NCI-H446 (cell line): ENCODE results near the gene GRIK4.

Experiments
- DNase-seq, 2 experiments: peaks; one replicate each; lab custom pipeline; 2025; lab: John Stamatoyannopoulos, UW

The GRIK4 gene

DNA sequence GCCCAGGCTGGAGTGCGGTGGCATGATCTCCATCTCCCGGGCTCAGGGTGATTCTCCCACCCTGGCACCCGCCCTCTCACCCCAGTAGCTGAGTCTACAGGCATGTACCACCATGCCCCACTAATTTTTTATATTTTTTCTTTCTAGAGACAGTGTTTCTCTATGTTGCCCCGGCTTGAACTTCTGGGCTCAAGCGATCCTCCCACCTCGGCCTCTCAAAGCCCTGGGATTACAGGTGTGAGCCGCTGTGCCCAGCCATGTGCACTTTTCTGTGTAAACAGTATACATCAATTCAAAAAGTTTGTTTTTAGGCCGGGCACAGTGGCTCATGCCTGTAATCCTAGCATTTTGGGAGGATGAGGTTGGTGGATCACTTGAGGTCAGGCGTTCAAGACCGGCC, 14.7 kb downstream of the GRIK4 start:
- no peak for DNase-seq

DNA sequence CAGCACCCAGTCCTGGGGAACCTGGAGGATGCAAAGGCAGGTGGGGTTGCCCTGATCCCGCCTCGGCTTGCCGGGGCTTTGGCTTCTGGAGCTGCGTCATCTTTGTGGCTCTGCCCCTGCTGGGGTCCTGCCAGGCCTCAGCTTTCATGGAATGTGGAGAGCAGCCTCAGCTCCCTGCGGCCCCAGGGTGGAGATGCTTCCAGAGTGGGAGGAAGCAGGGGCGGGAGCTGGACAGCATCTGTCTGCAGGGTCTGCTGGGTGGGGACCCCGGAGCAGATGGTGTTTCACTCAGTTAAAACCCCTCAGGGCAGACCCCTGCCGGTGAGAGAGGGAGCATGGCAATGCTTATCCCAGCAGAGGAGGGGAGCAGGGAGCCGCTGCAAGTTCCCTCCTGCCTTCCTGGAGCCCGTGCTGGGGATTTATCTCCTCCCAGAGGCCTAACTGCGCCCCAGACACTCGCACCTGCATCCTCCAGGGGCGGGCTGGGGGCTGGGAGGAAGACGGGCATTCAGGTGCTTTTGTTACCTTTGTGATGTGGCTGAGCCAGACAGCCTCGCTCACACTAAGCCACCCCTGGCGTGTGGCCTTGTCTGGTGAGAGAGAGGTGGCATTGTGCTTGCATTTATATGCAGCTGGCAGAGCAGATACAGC, 15.7 kb downstream of the GRIK4 start:
- no peak for DNase-seq

DNA sequence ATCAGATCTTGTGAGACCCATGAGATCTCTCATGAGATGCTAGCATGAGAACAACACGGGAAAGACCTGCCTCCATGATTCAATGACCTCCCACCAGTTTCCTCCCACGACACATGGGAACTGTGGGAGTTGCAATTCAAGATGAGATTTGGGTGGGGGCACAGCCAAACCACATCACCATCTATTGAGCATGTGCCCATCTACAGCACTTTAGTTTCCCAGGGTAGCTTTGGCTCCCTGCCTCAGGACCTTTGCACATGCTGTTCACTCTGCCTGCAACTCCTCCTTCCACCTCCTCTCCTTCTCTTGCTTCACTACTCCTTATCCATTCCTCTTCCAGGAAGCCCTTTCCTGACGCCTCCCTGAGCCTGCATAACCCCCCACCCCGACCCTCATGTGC, 17.2 kb downstream of the GRIK4 start:
- DNase-seq: no peak

DNA sequence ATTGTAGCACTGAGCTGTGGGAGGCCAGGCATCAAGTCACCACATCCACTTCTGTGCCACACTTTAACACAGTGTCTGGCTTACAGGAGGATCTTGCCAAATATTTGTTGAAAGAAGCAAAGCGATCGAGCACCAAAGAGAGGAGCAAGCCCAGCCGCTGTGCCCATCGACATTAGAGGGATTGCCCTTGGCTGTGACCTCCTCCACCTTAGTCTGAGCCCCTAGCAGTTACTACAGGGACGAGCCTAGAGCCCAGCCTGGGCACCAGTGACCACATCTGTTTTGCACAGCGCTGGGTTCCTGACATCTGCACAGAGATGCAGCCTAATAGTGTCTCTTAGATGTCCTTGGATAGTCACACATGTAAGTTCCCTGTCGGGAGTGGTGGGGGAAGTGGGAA, 17.7 kb downstream of the GRIK4 start:
- no peak for DNase-seq

DNA sequence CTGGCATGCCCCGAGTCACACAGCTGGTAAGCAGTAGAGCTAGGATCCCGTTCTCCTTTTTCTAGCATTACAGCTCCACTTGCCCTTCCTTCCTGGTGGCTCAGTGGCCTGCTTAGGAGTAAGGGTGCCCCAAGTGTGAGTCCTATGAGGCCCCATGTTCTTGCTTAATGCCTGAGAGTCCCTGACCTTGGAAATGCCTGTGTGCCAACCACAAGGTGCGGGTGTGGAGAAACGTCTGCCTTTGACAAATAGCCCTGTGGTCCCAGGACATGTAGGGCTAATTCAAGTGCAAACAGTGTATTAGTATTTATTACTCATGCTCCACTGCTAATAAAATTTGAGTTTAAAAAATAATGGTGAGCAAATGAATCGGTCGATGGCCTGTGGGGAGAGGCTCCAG, 18.4 kb downstream of the GRIK4 start:
- DNase-seq: no peak

DNA sequence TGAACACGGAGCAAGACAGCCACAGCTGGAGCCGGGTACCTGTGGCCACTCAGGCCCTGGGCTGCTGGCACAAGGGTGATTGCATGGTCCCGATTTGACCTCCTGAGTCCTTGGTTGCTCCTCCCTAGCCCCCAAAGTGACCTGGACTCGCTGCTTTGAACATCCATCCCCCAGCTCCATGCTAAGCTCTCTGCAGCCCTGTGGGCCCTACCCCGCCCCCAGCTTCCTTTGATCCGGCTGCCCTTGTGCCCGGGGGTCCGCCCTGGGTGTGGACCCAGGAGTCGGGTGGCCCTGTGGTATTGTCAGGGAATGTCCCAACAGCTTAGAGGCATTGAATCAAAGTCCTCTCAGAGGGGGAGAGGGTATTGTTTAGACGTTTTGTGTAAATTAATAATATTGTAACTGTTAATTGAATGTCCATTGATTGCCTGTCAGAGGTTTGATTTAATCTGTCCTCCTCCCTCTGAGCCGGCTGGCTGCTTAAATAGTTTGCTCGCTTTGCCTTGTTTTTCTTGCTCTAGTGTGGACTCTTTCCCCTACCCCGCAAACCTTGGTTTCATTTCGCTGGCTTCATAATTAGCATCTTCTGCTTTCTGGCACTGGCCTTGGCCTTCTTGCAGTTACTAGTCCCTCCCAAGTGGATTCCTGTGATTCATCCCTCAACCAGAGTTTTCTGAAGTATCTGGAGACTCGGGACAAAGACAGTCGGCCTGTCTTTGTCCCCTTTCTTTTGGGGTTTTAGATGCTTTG, 20.7 kb downstream of the GRIK4 start:
- no peak for DNase-seq

DNA sequence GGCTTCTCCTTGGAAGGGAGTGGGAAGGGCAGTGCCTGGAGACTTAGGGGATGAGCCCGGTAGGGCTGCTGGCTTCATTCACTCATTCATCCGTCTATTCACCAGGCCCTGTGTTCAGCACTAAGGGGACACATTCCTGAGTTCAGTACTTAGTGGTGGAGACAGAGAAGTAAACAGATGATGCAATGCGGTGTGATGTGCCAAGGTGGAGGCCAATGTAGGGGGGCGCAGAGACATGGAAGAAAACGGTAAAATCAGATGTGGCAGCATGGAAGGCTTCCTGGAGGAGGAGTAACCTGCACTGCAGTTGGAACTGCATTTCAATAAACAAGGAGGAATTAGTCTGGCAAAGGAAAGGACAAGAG, 21.3 kb downstream of the GRIK4 start:
- no peak for DNase-seq

DNA sequence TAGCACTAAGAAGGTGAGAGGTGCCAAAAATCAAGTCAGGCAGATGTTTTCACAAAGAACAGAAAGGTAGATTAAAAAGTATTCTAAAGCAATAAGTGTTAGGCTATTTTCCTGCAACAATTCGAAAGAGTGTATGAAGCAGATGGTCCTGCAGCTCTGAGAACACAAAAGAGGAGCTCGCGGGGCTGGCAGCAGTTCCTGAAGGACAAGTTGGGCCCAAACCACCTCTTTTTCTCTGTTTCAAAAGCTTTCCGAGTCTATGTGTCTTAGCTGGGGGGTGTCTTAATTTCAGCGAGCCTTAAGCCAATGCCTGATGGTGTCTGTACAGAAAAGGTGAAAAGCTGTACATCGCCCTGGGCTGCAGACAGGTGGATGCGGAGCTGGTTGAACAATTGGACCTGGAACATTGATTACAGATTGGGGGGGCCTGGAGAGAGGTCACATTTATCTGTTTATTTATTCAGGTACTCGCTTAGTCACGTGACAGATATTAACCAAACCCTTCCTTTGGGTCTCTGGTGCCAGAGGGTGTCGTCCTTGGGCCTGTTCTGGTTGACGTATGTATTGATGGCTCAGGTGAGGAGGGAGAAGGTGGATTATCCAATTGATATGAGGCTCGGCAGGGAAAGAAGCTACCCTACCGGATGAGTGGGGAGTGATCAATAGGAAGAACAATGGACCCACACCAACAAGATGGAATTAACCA, 24.7 kb downstream of the GRIK4 start:
- peak in 1 of 2 experiments; percentile 44 for DNase-seq

DNA sequence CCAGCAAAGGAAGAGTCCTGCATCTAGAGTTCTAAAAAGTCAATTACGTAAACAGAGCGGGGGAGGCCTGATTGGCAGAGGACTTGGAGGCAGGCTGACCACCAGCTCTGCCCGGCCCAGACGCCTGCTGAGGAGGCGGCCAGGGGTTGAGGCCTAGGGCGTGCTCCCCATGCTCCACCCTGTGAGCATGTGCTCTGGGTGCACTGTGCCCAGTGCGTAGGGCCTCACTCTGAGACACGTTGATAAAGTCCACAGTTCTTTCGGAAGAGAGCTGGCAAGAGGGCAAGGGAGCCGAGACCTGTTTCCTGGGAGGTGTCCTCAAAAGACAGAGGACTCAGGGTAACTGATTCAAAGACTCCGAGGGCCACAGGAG, 25.2 kb downstream of the GRIK4 start:
- DNase-seq: no peak

DNA sequence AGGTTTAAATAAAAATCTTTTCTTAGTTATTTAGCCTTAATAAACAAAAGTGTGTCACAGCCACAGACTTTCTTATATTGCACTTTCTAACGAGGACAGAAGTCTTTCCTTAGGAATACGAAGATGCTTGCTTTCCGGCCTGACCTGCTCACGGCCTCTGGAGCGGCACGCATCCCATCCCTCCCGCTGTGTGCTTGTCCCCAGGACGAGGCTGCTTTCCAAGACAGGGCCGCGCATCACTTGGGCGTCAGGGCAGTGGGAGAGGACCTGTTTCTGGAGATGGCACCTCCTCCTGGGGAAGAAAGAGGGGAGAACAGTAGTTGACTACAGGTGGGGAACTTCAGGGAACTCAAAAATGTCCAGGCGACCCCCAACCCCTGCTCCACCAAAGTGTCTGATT, 26.4 kb downstream of the GRIK4 start:
- DNase-seq: no peak

DNA sequence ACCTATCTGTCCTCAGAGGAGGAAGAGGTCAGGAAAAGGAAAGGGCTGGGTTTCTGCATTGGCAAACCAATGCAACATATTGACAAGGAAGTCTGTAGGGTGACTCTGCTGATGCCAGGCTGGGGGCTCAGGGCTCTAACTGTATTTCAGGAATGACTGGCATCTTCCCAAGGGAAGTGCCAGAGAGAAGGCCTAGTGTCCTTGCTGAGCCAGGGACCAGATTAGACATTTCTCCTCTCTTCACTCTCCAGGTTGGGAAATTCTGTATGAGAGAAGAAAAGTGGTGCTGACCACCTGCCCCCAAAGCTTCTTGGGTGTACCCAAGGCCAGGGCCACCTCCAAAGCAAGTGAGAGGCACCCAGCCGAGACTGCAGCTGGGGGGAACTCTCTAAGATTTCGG, 27.2 kb downstream of the GRIK4 start:
- DNase-seq: no peak

DNA sequence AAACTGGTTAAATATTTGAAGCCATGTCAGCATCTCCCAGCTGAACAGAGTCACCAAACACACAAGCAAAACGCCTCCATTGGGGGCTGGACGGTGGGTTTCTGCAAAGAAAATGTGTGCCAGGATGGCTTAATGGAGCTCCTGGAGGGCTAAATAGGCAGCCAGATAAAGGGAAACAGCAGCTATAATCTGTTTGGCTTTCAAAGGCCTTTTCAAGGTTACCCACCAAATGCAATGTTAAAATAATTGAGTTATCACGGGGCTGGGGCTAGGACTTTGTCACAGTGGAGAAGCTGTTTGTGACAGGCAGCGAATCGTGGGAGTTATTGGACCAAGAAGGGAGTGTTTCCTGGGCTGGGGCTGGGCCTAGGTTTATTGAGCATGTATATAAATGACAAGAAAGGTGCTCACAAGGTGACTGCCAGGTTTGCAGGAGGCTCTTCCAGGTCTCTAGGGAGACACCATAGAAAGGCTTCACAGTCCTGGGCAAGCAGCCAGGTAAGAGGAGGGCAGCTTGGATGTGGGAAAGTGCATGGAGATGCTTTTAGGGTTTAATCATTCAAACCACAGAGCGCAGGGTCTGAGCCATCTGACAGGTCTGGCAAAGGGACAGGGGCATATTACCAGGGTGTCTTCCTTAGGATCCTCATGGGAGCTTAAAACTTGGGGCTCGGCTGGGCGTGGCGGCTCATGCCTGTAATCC, 28.3 kb downstream of the GRIK4 start:
- DNase-seq: peak; percentile 43 to 80

DNA sequence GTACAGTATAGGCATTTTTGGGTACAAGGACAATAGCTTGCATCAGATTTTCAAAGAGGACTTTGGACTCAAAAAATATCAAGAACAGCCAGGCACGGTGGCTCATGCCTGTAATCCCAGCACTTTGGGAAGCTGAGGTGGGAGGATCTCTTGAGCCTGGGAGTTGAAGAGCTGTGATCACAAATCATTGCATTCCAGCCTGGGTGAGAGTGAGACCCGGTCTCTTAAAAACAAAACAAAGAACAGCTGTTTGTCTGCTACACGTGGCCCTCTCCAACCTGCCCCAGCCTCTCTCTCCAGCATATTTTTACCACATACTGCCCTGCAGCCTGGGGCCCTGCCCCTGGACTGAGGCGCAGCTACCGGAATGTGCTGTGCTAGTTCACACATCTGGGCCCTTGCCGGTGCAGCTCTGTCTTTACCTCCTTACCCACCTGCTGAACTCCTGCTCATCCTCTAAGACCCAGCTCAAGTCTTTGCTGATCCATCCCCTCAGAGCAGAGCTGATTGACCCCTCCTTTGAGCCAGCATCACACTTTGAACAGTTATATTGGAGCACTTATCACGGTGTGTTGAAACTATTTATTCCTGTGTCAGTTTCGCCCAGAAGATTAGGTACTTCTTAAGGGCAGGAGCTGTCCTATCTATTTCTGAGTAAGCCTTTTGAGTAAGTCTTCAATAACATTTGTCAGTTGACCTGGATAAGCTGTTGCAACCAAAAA, 29.4 kb downstream of the GRIK4 start:
- DNase-seq: no peak

DNA sequence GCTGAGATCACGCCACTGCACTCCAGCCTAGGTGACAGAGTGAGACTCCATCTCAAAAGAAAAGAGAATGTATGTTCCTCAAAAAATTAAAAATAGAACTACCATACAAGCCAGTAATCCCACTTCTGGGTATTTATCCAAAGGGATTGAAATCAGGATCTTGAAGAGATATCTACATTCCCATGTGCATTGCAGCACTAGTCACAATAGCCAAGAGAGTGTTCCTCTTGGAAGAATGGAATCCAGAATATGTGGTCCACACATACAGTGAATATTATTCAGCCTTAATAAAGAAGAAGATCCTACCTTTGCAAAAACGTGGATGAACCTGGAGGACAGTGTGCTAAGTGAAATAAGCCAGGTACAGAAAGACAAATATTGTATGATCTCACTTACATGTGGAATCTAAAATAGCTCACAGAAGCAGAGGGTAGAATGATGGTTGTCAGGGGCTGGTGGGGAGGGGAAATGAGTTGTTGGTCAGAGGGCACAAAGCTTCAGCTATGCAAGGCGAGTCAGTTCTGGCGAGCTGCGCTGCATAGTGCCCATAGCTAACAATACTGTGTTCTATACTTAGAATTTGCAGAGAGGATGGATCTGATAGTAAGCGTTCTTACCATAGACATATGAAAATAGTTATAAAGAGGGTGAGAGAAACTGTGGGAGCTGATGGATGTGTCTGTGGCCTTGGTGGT, 32.1 kb downstream of the GRIK4 start:
- DNase-seq: no peak

DNA sequence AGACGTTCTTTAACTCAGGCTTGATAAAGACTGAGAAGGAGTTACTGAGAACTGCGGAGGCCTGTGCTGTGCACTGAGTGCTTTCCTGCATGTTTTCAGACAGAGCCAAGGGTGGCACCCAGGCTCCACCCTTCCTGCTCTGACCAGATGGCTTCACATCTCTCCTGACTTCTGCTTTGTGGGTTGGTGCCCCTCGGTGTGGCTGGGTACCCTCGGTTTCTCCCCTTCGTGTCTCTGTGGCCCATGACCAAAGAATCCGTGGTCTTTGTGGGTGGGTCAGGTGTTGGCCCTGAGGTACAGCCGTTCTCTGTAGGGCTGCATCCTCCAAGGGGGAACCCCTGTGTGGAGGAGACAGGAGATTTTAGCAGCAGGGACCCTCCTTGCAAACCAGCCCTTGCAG, 34.3 kb downstream of the GRIK4 start:
- no peak for DNase-seq

DNA sequence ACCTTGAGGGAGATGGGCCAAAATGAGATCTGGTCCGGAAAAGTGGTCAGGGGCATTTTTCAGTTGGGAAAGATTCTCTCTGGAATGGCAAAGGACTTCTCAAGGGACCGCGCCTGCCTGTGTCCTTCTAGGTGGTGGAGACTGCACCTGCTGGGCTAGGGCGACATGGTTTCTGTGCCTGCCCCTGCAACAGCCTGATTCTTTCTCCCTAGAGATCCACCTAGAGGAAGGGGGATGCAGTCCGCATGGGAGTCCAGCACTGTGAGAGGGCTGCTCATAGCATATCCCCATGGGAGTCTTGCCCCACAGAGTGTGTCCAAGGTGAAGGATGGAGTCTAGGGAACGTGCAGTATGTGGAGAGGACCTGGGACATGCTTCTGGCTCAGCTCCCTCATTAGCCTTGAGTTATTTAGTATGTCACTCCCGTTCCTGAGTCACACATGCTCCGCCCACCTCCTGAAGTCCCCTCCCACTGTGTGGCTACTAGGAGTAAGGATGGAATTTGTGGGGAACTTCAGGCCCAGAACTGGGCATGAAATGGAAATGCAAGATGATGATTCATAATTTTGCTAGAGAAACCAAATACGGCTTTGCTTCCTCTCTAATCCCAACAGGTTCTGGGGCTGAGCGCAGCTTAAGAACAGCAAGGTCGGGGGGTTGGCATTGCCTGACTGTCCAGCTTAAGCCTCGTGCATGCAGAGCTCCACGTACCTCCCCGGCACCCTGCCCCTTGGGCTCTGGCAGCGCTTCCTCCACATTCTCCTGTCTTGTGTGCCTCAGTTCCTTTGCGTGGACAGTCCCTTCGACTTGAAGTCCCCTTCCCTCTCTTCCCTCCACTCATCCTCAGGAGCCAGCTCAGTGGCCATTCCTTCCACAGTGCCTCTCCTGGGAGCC, 35.0 kb downstream of the GRIK4 start:
- DNase-seq: peak in 1 of 2 experiments; percentile 46

DNA sequence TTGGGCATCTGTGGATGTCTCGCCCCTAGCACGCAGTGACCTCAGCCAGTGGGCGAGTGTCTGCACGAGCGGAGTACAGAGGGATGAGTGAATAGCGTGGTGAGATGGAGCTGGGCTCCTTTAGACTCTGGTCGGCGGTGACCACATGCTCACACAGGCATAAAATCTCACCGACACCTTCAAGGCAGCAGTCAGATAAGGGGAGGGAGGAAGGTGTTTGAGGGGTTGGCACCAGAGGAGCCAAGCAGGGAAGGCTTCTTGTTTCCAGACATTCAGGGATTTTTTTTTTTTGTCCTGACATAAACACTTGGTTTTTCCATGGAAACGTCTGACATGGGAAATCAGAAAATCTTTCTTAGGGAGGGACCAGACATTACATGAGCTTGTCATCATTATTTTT, 35.8 kb downstream of the GRIK4 start:
- no peak for DNase-seq

DNA sequence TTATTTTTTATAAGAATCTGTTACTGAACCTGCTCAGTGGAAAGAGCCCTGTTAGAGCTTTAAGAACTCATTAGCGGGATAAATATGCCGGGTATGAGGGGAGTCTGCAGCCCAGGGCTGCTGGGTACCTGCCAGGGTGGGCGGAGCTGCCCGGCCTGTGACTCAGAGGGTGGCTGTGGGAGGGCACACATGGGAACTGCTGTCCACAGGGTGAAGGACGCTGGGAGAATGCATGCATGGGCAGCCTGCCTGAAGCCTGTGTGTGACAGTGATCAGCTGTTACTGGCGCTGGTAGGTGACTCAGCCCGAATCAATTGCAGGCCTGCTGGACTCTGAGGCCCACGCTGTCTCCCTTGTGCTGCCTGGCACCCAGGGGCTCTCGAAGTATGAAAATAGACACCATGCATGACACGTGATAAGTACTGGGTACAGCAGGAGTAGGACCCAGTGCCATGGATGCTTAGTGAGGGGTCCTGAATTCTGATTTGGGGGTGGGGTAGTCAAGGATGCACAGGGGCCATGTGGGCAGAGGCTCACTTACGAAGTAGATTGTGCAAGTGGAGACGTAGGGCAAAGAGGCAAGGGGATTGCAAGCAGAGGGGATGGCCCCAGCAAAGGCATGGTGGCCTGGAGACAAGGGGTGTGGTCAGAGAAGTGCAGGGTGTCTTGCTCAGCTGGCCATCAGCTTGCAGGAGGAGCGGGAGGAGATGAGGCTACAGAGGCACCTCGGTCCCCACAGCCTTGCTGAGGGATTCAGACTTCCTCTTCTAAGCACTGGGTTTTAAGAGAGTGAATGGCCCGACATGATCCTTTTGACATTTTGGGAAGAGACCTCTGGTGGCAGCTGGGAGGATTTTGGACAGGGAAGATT, 36.5 kb downstream of the GRIK4 start:
- DNase-seq: peak; percentile 67 to 93

DNA sequence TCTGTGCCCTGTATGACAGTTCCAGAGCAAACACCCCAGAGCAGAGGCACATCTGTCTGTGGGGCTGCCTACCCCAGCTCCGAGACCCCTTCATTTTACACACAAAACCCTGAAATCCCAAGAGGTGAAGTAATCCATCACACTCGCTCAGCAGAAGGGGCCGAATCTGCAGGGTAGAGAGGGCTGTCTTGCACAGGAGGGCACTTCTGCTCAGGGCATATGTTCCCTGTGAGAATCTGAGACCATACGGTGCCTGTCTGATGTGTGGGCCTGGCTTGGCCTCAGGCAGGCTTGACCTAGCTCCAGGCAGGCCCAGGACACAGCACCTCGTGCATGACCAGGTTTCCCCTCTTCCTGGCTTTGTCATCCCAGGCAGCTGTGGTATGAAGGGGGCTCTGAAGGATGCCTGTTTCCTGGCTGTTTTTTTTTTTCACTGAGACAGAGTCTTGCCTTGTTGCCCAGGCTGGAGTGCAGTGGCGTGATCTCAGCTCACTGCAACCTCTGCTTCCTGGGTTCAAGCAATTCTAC, 37.2 kb downstream of the GRIK4 start:
- DNase-seq: no peak
